Epithelial cell of esophagus (primary cell): ENCODE results near the gene MKNK2.

Experiments used
- DNase-seq: peaks from one replicate; pipeline ENCODE4 v3.0.0; 2010; ENCODE audit warnings: low read depth
- H3K4me3 ChIP-seq: 2 replicates; pipeline ENCODE4 v1.5.1; 2011; ENCODE audit warnings: mild to moderate bottlenecking, low read length, control low read depth
- TF ChIP-seq, protein P1 (sequence below): IDR thresholded peaks from 2 replicates; pipeline ENCODE4 v1.5.1; 2011; ENCODE audit warnings: low read depth, mild to moderate bottlenecking, low read length, control low read depth, inconsistent platforms; ENCODE audit not compliant: insufficient read depth; ENCODE audit errors: missing control alignments

Gene MKNK2

DNA sequence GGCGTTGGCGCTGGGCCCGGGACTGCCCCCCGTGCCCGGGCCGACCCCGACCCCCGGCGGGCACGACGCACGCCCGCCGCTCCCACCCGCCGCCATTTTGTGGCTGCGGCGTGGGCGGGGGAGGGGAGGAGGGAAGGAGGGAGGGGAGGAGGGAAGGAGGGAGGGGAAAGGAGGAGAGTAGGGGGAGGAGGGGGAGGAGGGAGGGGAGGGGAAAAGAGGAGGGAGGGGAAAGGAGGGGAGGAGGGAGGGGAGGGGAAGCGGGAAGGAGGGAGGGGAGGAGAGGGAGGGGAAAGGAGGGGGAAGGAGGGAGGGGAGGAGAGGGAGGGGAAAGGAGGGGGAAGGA is 35.5 kb downstream of the MKNK2 start, which contains the start of gene BTBD2:
Gene BTBD2, minus strand, starts transcription at position 107 of the 343 bp plus-strand sequence. Its CDS starts 11 bp downstream, at position 96.
- peak within 1 kb of the TSS; percentile 65 for H3K4me3 ChIP-seq
- TF ChIP-seq, protein P1, sequence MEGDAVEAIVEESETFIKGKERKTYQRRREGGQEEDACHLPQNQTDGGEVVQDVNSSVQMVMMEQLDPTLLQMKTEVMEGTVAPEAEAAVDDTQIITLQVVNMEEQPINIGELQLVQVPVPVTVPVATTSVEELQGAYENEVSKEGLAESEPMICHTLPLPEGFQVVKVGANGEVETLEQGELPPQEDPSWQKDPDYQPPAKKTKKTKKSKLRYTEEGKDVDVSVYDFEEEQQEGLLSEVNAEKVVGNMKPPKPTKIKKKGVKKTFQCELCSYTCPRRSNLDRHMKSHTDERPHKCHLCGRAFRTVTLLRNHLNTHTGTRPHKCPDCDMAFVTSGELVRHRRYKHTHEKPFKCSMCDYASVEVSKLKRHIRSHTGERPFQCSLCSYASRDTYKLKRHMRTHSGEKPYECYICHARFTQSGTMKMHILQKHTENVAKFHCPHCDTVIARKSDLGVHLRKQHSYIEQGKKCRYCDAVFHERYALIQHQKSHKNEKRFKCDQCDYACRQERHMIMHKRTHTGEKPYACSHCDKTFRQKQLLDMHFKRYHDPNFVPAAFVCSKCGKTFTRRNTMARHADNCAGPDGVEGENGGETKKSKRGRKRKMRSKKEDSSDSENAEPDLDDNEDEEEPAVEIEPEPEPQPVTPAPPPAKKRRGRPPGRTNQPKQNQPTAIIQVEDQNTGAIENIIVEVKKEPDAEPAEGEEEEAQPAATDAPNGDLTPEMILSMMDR = no peak
- DNase-seq = peak; percentile 79

DNA sequence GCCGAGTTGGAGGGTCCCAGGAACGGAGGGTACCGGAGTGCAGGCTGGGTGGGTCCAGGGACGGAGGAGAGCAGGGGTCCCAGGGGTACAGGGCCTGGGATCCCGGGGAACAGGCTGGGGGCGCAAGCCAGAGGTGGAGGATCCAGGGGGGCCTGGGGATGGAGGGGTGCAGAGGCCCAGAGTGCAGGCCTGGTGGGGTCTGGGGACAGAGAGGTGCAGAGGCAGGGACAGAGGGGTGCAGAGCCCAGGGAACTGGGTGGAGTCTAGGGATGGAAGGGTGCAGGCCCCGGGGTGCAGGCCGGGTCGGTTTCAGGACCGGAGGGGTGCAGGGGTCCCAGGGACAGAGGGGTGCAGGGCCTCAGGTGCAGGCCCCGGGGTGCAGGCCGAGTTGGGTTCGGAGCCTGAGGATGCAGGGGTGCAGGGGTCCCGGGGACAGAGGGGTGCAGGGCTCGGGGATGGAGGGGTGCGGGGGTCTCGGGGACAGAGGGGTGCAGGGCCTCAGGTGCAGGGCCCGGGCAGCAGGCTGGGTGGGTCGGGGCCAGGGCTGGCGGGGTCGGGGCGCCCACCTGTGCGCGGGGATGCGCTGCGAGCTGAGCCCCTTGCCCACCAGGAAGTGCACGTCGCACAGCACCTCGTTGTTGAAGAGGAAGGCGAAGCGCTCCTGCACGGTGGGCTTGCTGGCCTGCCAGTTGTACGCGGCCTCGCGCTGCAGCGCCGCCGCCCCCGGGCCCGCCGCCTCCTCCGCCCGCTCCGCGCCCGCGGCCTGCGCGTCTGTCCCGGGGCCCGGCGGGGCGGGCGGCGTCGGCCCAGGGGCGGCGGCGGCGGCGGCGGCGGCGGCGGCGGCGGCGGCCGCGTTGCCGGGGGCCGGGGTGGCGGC is 36.1 kb downstream of the MKNK2 start:
- H3K4me3 ChIP-seq = peak overlapping the region; percentile 65
- DNase-seq = peak; percentile 16
- TF ChIP-seq, protein P1 = no peak

DNA sequence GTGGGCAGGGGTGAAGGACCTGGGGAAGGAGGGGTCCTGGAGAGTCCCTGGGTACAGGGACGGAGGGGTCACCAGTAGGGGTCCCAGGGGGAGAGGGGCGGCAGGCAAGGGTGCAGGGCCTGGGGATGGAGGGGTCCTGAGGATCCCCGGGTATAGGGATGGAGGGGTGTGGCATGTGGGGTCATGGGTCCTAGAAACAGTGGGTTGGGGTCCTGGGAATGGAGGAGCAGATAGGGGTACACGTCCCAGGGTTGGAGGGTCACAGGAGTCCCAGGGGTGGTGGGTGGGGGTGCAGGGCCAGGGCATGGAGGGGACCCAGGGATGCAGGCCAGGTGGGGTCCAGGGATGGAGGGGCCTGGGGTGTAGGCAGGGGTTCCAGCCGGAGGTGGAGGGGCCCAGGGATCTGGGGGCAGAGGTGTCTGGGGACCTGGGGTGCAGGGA is 36.9 kb downstream of the MKNK2 start:
- TF ChIP-seq, protein P1 = no peak
- H3K4me3 ChIP-seq = peak overlapping the region; percentile 65
- DNase-seq = no peak

DNA sequence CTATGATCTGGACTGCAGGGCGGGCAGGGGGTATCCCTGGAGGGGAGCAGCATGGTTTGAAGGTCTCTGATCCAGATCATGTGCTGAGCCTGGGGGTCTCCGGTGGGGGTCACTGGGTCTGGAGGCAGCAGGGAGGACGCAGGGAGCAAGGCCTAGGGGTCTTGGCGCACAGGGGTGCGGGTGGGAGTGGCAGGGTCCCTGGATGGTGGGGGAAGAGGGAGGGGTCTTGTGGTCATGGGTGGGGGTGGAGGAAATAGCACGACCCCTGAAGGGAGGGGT is 37.4 kb downstream of the MKNK2 start:
- DNase-seq = no peak
- TF ChIP-seq, protein P1 = no peak
- H3K4me3 ChIP-seq = no peak overlapping the region

DNA sequence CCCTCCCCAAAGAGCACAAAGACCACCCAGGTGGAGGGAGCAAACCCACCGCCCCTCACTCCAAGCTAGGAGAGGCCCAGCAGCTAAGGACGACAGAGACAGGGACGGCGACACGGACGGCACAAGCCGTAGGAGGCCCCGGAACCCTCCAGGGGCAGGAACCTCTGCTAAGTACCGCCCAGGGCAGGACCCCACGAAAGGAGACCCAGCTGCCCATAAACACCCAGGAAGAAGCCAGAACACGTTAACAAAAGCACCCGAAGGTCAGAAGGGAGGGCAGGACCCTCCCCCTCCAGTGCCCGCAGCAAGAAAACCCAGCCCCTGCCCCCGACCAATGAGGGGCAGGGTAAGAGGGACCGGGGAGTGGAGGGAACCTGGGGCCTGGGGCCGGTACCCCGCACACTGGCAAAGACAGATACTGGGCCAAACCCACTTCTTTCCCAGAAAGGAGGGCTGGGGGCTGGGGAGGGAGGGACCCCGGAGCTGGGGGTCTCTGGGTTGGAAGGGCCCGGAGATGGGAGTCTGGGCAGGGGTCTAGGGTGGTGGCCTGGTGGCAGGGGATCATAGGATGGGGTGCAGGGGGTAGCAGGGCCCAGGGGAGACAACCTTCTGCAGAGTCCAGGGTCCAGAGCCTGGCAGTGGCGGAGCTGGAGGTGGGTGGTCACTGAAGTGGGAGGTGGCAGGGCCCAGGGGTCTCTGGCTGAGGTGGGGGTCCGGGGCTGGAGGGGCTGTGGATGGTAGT is 37.9 kb downstream of the MKNK2 start:
- no peak overlapping the region for H3K4me3 ChIP-seq
- TF ChIP-seq, protein P1 = no peak
- DNase-seq = no peak

DNA sequence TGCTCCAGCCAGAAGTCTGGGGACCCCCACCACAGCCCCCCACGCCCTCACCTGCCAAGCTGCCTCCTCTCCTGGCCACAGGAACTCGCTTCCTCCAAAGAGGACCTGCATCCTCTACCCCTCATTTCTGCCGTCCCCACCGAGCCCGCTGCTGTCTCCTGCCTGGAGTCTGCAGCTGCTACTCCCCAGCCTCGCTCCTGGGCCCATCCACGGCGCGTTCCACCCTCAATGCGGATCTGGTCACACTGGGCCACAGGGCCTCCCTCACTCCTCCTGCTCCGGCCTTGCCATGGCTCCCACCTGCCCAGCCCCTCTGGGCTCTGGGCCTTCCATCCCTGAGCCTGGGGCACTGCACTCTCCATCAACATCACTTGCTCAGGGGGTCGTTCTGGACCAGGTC is 39.9 kb downstream of the MKNK2 start:
- TF ChIP-seq, protein P1 = no peak
- no peak overlapping the region for H3K4me3 ChIP-seq
- no peak for DNase-seq

DNA sequence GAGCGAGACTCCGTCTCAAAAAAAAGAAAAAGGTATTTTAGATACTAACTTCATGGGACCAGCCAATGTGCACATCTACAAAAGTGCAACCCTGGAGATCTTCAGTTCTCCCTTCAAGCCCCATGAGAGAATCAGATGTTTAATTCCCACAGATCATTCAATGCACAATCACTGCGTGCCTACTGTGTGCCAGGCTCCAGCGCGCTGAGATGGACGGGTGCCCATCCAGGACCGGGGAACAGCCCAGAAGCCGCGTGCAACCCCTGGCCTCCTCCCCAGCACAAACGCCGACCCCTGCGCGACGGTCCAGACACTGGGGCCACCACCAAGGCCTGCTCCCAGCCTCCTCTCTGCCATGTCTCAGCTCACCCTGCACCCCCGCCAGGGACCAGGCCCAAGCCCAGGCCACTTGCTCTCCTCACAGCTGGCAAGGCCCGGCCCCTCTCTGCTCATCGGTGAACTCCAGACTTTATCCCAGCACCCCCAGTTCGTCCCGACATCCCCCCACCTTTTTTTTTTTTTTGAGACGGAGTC is 40.8 kb downstream of the MKNK2 start:
- TF ChIP-seq, protein P1 = no peak
- no peak overlapping the region for H3K4me3 ChIP-seq
- DNase-seq = no peak
